T1000 (cell line): Measurements from ENCODE around the gene BMP10.

Experiments
- DNase-seq: peaks from one replicate; lab custom pipeline; 2025; ENCODE audit warnings: mixed read lengths; lab: John Stamatoyannopoulos, UW

BMP10 gene

GRCh38 chr2:68889500-68889899 is 18.3 kb upstream of the BMP10 start:
- DNase-seq = no peak

GRCh38 chr2:68889021-68889420 is 17.8 kb upstream of the BMP10 start:
- no peak for DNase-seq

DNA sequence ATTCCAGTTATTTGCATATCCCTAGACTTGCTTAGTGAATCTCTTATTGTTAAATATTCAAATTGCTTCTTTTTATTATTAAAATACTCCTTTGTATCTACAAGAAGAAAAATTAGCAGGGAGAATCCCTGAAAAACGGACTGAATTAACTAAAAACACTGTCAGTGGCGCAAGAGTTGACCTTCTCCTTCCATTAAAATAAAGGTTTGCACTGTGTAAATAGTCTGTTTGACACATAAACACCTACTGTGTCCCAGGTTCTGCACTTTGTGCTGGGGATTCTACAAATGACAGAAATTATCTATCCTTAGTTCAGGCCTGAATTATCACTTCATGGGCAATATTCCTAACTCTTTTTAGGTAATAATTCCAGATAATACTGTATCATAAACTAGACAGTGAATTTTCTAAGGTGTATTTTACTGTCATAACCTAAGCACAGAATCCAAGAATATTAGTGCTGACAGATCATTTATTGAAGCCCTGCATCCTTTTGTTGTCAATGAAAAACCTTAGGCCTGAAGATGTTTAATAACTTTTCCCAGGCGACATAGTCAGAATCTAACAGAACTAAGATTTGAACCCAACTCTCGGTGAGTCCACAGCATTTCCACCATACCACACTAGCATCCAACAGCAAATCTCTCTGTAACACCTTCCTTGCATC is 17.0 kb upstream of the BMP10 start:
- no peak for DNase-seq

GRCh38 chr2:68885811-68886075 is 14.5 kb upstream of the BMP10 start:
- DNase-seq = no peak

DNA sequence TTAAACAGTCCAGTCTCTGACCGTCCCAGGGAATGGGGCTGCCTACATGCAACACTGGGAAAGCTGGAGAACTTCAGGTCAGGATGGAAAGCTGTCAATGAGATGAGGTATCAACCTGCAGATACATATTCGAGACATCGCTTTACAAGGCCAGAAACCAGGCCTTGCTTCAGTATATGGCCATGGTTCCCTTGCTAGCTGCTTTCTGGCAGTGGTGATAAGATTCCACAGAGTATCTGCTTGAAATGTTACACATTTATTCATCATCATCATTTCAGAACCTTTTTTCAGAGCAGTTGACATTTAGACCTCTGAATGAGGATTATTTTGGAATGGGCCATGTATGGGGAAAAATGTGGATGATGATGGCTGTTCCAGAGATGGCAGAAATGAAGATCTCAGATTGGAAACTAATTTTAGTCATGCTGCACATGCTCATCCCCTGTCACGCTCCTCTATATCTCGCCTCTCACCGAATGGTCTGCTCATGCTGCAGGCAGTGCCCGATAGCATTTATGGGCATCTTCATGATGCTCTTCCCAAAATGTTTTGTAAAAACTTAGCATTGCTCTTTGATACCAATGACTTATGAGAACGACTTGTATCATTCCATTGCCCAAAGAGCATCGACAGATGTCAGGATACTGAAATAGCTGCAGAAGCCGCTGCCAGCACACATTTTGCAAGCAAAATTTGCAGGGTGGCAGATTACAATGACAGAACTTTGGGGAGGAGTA is 14.0 kb upstream of the BMP10 start:
- DNase-seq = no peak

DNA sequence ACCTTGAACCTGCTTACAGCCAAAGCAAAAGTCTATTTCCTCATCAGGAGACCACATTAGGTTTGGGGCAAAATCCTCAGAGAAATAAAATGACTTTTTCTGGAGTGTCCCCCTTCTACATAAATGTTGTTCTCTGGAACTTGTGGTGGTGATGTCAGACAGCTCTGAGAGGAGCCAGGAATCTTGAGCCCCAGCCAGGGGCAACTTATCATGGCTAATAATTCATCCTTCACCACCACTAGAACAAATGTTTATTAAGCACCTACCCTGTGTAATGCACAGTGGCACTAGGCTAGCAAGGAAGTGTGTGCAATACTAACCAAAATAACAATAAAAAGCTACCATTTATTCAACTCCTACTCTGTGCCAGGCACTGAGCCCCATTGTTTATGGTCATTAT is 9.0 kb upstream of the BMP10 start:
- no peak for DNase-seq

GRCh38 chr2:68879296-68879695 is 8.1 kb upstream of the BMP10 start:
- no peak for DNase-seq

DNA sequence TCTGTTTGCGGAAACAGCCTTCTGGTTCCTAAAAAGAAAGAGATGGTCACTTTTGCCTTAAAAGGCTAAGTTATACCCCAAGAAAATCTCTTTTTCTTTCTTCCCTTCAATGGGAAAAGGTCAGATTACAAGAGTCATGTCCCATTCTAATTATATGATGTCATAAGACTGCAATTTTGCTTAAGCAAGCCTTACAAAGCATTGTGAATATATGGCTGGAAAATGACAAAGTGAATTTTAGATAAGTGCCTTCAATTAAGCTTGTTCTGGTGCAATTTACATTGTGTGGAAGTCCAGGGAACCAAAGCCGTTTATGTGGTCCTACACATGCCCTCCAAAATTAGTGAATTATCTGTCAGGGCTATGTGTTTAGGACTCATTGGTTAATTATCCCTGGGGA is 7.6 kb upstream of the BMP10 start:
- no peak for DNase-seq

DNA sequence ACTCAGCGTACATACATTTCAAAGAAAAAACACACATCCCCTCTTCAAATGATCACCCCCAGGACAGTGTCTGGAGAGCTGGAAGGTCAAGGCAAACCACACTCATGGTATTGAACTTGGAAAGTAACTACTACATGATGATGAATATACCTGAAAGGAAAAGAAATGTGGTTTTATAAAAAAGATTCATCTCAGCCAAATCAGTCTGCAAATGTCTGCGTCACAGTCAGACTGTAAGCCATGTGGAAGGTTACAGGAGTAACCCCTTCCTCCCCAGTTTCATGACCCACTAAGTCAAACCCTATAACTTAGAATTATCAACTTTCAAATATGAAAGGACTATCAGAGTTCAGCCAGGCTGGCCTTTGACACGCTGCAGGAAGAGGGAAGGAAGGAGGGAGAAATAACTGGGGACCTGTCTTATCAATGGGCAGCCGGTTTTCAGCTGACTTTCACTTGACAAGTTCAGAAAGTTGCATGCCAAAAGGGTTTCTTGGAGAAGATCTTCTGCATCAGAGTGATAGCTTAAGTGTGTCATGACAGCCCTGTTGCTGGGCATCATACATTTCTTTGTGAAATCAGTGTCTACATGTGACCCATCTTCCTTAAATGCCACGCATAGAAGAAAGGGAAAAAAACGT is 7.0 kb upstream of the BMP10 start:
- DNase-seq = no peak

DNA sequence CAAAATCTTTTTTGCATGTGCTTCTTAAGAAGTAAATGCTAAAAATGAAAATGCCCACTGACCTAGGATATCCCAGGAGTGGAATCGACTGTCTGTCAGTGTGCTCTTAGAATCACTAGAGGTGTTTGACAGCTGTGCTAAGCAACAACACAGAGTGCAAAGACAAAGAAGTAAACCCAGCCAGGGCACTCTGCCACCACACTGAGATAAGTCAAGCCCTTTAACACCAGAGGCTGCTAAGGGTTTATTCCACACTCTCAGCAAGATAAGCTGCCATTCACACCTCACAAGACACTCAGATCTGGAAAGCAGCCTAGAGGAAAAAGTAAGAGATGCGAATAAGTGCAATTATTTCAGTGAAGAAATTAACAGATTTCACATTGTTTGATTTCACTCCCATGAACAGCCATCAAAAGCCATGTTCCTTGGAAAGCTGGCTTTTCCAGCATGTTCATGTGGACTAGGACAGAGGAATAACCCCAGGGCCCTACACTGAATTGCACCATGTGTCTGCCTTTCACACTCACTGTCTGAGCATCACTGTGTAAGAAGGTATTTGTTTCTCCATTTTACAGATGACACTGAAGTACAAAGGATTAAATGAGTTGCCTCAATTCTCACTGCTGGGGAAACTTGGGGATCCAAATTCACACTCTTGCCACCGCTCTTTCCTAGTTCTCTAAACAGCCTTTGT is 6.0 kb upstream of the BMP10 start:
- DNase-seq = no peak

- no peak for DNase-seq
Observed at GRCh38 chr2:68870215-68870614, 982 bp downstream of the BMP10 start.

- DNase-seq = no peak
Observed at GRCh38 chr2:68865108-68865507, 6.1 kb downstream of the BMP10 start.

- DNase-seq = no peak
Observed at GRCh38 chr2:68863996-68864395, 7.2 kb downstream of the BMP10 start.

- DNase-seq = no peak
Observed at GRCh38 chr2:68862889-68863288, 8.3 kb downstream of the BMP10 start.

DNA sequence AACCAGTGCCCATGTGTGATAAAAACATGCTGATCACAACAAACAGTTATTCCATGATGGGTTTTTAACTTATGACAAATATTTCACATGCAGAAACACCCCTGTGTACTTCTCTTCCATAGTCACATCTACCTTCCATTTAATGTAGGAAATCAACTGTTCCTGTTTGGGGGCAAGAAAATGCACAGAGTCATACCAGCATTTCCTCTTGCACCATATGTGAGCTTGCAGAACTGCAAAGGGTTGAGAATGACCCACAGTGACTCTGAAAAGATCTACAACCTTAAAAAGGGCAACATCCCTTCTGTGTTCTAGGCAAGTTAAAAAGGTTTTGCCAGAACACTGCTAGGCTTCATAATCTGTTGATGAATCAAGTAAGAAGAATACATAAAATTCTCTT is 9.9 kb downstream of the BMP10 start:
- no peak for DNase-seq

- no peak for DNase-seq
Observed at GRCh38 chr2:68860111-68860510, 11.1 kb downstream of the BMP10 start.

DNA sequence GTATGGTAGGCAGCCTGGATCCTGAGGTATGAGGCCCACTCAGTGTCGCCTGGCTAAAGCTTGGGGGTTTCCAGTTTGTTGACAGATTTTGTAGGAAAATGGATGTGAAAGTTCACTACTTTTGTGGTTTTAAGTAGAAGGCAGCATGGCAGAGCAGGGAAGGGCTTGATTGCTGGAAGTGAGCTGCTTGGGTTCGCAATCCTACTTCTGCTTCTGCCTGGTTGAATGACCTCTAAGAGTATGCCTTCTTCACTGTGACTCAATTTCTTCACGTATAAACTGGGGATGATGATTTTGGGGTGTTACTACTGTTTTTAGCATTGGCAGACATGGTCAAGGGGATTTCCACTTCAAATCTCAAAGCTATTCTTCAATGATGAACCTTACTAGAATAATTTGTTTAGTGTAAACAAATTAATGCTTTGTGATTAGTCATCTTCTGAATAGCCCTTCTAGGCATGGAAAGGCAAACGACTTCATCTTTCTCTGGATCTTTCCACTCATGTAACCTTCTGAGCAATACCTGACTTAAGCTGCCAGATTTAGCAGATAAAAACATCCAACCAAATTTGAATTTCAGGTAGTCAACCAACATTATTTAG is 13.2 kb downstream of the BMP10 start:
- no peak for DNase-seq

GRCh38 chr2:68857202-68857845 is 13.9 kb downstream of the BMP10 start:
- no peak for DNase-seq

- DNase-seq = no peak
Observed at GRCh38 chr2:68855550-68855949, 15.6 kb downstream of the BMP10 start.

DNA sequence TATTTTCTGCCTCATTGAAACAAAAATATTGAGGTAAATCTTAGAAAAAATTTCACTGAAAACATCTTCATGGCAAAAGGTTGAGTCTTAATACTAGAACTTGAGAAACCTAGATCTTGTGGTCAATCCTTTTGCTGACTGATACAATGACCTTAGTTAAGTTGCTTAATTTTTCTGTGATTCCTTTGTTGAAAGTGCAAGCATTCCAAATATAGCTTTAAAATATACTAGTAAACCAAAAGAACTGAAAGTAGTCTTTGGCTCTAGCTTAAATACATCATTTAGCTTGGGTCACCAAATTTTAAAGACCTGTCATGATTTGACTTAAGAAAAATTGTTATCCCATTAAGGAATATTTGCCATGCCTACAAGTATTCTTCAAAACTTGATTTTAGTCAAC is 16.7 kb downstream of the BMP10 start:
- DNase-seq = no peak

DNA sequence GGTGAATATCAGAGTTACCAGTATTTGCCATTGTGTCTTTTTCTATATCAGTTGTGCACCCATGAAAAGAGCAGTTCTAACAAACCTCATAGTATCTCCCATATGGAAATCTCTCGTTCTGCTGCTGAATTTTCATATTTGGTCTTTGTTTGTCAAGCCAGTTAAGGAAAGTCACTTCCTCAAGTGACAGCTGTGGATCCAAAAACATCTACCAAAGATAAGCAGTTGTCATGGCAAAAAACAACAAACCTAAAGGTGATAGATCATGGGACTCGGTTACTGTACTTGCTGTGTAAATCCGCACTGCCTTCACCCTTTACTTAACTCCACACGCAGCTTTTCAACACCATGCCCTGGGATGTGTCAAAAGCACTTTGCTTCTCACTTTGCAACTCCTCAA is 17.3 kb downstream of the BMP10 start:
- no peak for DNase-seq

- no peak for DNase-seq
Observed at GRCh38 chr2:68853035-68853434, 18.2 kb downstream of the BMP10 start.
